NB4 (cell line): ENCODE data around the gene TBC1D22A.

Experiments used
- DNase-seq: peaks from one replicate; pipeline ENCODE4 v3.0.0; 2010; ENCODE audit warnings: low read depth
- H3K4me3 ChIP-seq: one replicate; pipeline ENCODE4 v1.5.1; 2011; ENCODE audit warnings: mild to moderate bottlenecking, low read depth, low read length, moderate library complexity
- CTCF ChIP-seq: IDR thresholded peaks from one replicate; pipeline ENCODE4 v1.5.1; 2012; ENCODE audit warnings: low read depth, low read length
- MAX ChIP-seq: IDR thresholded peaks from 2 replicates; pipeline ENCODE4 v1.6.1; 2011; ENCODE audit warnings: low read depth, low read length
- MYC ChIP-seq: IDR thresholded peaks from 2 replicates; pipeline ENCODE4 v1.6.1; 2011; ENCODE audit warnings: low read depth, low read length
- POLR2A ChIP-seq: IDR thresholded peaks from 2 replicates; pipeline ENCODE4 v1.6.1; 2011; ENCODE audit warnings: mild to moderate bottlenecking; ENCODE audit not compliant: insufficient read length; ENCODE audit errors: extremely low read depth

Gene TBC1D22A

GRCh38 chr22:47071807-47072641, 309.6 kb downstream of the TBC1D22A start:
- H3K4me3 ChIP-seq: no peak overlapping the region
- no peak for DNase-seq

GRCh38 chr22:47072642-47072967, 310.2 kb downstream of the TBC1D22A start:
- TF ChIP-seq POLR2A (no peak), MAX (no peak), MYC (no peak), CTCF (no peak)
- no peak for DNase-seq
- no peak overlapping the region for H3K4me3 ChIP-seq

More at GRCh38 chr22:47071807-47072641, 309.6 kb downstream of the TBC1D22A start:
- TF ChIP-seq MYC (no peak), CTCF (no peak), MAX (no peak), POLR2A (no peak)

GRCh38 chr22:47073075-47073474, 310.6 kb downstream of the TBC1D22A start:
- no peak overlapping the region for H3K4me3 ChIP-seq
- TF ChIP-seq MYC: no peak
- no peak for TF ChIP-seq CTCF
- no peak for TF ChIP-seq POLR2A
- TF ChIP-seq MAX: no peak
- no peak for DNase-seq

- TF ChIP-seq MYC (no peak), MAX (no peak), POLR2A (no peak), CTCF (no peak)
- DNase-seq: no peak
- no peak overlapping the region for H3K4me3 ChIP-seq
These were observed 311.7 kb downstream of the TBC1D22A start for GRCh38 chr22:47074105-47074504.

- DNase-seq: no peak
- TF ChIP-seq CTCF: no peak
- no peak for TF ChIP-seq MAX
- no peak for TF ChIP-seq MYC
- TF ChIP-seq POLR2A: no peak
- H3K4me3 ChIP-seq: no peak overlapping the region
These were observed 313.1 kb downstream of the TBC1D22A start for GRCh38 chr22:47075568-47075967.
